Right renal pelvis (tissue), 4 donors: ENCODE data around the gene ANKRD23. TPM values are rescaled to one million over a fixed set of nuclear protein-coding genes. Genes with fewer than 3 reads are reported as not detected.
"Not testable (repeated sequence)": the region's sequence is repeated elsewhere in the genome, so short reads cannot be mapped to it uniquely, and the experiment has no call there.

ENCODE experiments used
- DNase-seq, 4 donors: peaks; one replicate each; pipeline ENCODE4 v3.0.0-alpha.2; 2013; ENCODE audit warnings: low read depth in 4 of 4, low spot score in 3 of 4, missing footprints in 1 of 4
- polyA plus RNA-seq, 4 donors: library from polyadenylated mRNA; unstranded; fragments of 120-200 nt; gene quantifications; one replicate each; pipeline ENCODE4 v1.2.1, GENCODE V29; 2013; ENCODE audit not compliant: insufficient read length in 4 of 4

ANKRD23 gene
- polyA plus RNA-seq, 4 donors, result 3.8 to 4.7 (median 3.9) TPM

DNA sequence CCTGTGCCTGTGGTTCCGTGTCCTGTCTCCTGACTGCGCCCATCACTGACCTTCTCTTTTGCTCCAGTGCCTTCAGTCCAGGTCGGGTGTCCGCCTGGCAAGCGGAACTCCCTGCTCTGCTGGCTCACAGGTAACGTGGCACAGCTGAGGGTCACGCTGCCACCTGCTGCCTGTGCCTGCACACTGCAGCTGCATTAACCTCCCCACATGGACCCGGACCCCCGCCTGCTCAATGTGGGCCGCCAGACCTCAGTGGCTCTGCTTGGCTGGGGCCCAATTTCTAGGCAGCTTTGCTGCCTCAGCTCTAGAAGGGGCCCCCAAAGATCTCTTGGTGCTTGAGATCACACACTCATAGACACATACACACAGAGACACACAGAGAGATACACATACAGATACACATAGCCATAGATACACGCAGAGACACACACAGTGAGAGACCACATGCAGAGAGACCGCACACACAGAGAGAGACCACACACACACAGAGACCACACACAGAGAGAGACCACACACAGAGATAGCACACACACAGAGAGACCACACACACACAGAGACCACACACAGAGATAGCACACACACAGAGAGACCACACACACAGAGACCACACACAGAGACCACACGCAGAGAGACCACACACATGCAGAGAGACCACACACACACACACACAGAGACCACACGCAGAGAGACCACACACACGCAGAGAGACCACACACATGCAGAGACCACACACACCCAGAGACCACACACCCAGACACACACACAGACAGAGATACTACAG is 42.6 kb downstream of the ANKRD23 start:
- peak in 2 of 4 donors; percentile 40 to 53 for DNase-seq

- DNase-seq, result no peak
Observed at GRCh38 chr2:96800061-96801004, 43.5 kb downstream of the ANKRD23 start.

GRCh38 chr2:96799623-96799935 is 44.2 kb downstream of the ANKRD23 start:
- no peak for DNase-seq

DNA sequence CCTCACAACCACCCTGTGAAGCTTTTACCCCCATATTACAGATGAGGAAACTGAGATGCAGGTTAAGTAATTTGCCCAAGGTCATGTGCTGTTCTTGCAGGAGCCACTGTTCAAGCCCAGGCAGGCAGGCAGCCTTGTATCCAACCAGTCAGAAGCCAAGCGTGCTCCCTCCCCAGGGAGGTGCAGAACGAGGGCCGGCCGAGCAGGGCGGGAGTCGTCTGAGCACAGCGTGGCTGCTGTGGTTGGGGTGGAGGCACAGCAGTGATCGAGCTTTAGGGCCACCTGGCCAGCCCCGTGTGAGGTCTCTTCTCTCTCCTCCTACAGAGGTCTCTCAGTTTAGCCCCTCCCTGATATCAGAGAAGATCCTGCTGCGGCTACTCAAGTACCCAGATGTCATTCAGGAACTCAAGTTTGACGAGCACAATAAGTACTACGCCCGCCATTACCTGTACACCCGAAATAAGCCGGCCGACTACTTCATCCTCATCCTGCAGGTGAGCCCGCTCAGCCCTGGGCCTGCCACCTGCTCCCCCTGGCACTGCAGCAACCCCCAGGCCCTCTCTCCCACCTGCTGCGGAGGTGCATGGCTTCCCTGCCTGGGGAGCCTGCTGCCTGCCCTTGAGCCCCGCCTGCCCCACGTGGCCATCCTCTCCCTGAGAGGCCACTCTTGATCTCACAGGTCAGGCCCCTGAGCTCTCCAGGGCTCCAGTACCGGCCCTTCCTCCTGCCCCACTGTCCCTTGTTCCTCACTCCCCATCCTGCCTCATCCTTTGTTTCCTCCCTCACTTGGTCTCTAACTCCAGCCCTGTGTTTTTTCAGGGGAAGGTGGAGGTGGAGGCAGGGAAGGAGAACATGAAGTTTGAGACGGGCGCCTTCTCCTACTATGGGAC is 44.8 kb downstream of the ANKRD23 start:
- DNase-seq, result no peak

- DNase-seq, result no peak
Observed at GRCh38 chr2:96797066-96797625, 46.7 kb downstream of the ANKRD23 start.

DNA sequence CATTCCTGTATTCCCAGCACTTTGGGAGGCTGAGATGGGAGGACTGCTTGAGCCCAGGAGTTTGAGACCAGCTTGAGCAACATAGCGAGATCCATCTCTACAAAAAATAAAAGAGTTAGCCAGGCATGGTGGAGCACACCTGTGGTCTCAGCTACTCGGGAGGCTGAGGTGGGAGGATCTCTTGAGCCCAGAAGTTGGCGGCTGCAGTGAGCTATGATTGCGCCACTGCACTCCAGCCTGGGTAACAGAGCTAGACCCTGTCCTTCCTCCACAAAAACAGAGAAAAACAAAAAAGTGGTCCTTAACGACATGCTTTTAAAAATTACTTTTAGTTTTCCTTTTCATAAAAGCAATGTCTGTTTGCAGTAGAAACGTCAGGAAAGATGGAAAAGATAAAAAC is 47.3 kb downstream of the ANKRD23 start:
- DNase-seq, result not testable (repeated sequence)

GRCh38 chr2:96795076-96795475 is 48.7 kb downstream of the ANKRD23 start:
- no peak for DNase-seq

- DNase-seq, result no peak
Observed at GRCh38 chr2:96792772-96793749, 50.8 kb downstream of the ANKRD23 start.

DNA sequence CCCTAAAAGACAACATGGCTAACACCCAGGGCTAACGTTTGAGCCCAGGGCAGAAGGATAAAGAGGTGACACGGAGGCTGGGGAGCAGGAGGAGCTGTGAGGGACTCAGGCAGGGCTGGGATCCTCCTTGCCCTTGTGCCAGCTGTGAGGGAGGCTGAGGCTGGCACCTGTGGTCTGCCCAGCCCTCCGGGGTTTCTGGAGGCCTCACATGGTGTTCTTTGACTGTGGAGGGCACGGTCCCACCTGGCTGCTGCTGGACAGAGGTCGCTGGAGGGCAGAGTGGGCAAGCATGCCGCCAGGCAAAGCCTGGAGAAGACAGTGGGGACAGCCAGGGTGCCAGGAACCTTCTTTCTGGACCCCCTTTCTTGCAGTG is 54.6 kb downstream of the ANKRD23 start:
- DNase-seq, result no peak

DNA sequence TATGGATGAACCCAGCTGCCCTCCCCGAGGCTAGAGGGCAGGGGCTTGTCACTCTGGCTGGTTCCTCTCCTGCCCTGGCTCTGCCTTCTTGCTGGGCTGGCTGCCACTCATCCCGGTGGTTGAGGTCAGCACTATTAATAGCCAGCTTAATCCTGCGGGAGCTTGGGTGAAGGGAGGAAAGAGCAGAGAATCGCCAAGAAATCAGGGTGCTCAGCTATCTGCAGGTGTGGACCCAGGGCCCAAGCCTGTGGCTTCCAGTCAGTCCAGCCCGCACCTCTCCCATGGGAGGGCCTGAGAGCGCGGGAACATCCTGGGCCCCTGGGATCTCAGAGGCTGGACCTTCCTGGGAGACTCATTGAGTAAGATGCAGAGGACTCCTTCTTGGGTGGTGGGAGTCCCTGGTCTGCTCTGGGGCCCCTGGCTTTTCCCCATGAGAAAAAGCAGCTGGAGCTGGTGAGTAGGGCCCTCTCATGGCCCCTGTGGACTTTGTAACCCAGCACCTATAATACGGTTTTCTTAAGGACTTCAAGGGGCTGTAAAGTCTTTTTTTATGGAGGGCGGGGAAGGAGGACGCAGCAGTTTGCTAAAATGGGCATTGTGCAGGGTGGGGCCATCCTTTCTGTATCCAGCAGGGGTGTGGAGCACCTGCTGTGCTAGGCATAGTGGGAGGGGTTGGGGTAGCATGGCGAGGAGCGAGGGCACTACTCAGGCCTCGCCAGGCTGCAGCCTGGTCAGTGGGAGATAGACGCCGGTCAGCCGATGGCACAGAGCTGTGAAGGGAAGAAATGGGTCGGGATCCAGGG is 55.2 kb downstream of the ANKRD23 start:
- DNase-seq, result no peak

Other genes starting within 250 kb of the ANKRD23 start
- gene KANSL3, start 205.7 kb downstream of the ANKRD23 start, polyA plus RNA-seq, result 10 to 100 TPM; 53.3 to 59.9 (median 54.7) TPM
- gene FER1L5, start 201.3 kb downstream of the ANKRD23 start, polyA plus RNA-seq, result 1 to 10 TPM in 3 of 4 donors, under 1 TPM in 1; 0.82 to 1.2 (median 1.1) TPM
- 10 to 100 TPM; 49.9 to 55.7 (median 52.3) TPM for gene LMAN2L, start 104.0 kb downstream of the ANKRD23 start, polyA plus RNA-seq
- gene CNNM4, start 83.1 kb downstream of the ANKRD23 start, polyA plus RNA-seq, result 10 to 100 TPM; 12.5 to 13.8 (median 13.2) TPM
- gene CNNM3, start 27.8 kb downstream of the ANKRD23 start, polyA plus RNA-seq, result 10 to 100 TPM; 29.5 to 40.1 (median 32.7) TPM
- 10 to 100 TPM in 1 of 4 donors, 1 to 10 TPM in 3; 7.5 to 10.4 (median 8.4) TPM for gene ANKRD39, start 14.0 kb upstream of the ANKRD23 start, polyA plus RNA-seq
- gene SEMA4C, start 26.1 kb upstream of the ANKRD23 start, polyA plus RNA-seq, result 10 to 100 TPM; 36.2 to 43.0 (median 38.0) TPM
- under 1 TPM; 0.24 to 0.73 (median 0.44) TPM for gene FAM178B, start 142.6 kb upstream of the ANKRD23 start, polyA plus RNA-seq